DMS114 treated with DMSO at 0.1 percent for 48 hours (cell line): Measurements from ENCODE around the gene CALHM2.

Experiments
- DNase-seq: peaks from one replicate; lab custom pipeline; 2025; ENCODE audit not compliant: unreplicated experiment; lab: John Stamatoyannopoulos, UW

Gene CALHM2

GRCh38 chr10:103476046-103476768 lies 24.0 kb upstream of the CALHM2 start:
- no peak for DNase-seq

GRCh38 chr10:103475437-103475836 lies 23.3 kb upstream of the CALHM2 start:
- no peak for DNase-seq

GRCh38 chr10:103474077-103474476 lies 21.9 kb upstream of the CALHM2 start:
- no peak for DNase-seq

GRCh38 chr10:103473261-103473671 lies 21.1 kb upstream of the CALHM2 start:
- no peak for DNase-seq

- no peak for DNase-seq
Measured at GRCh38 chr10:103472005-103472404, 19.8 kb upstream of the CALHM2 start.

- DNase-seq, result no peak
Measured at GRCh38 chr10:103470761-103471653, 18.8 kb upstream of the CALHM2 start.

- DNase-seq, result no peak
Measured at GRCh38 chr10:103469201-103469600, 17.0 kb upstream of the CALHM2 start.

GRCh38 chr10:103467406-103467805 lies 15.2 kb upstream of the CALHM2 start:
- DNase-seq, result no peak

- no peak for DNase-seq
Measured at GRCh38 chr10:103466734-103467133, 14.6 kb upstream of the CALHM2 start.

- no peak for DNase-seq
Measured at GRCh38 chr10:103465411-103466179, 13.4 kb upstream of the CALHM2 start.

GRCh38 chr10:103463499-103463898 lies 11.3 kb upstream of the CALHM2 start:
- no peak for DNase-seq

- no peak for DNase-seq
Measured at GRCh38 chr10:103459615-103460014, 7.4 kb upstream of the CALHM2 start.

- DNase-seq, result no peak
Measured at GRCh38 chr10:103458720-103459119, 6.5 kb upstream of the CALHM2 start, which contains the start of gene CALHM1. TSS of gene CALHM1 (minus strand) at chr10:103458900. CDS start at chr10:103458751, 149 bp downstream.

- no peak for DNase-seq
Measured at GRCh38 chr10:103457896-103458583, 5.9 kb upstream of the CALHM2 start.

GRCh38 chr10:103457176-103457712 lies 5.1 kb upstream of the CALHM2 start:
- no peak for DNase-seq

- DNase-seq, result no peak
Measured at GRCh38 chr10:103456074-103456660, 4.0 kb upstream of the CALHM2 start.

GRCh38 chr10:103455235-103455634 lies 3.1 kb upstream of the CALHM2 start:
- no peak for DNase-seq

GRCh38 chr10:103454026-103454425 lies 1.9 kb upstream of the CALHM2 start:
- DNase-seq, result no peak

- no peak for DNase-seq
Measured at GRCh38 chr10:103452506-103453230, 498 bp upstream of the CALHM2 start.
